Activated naive CD4-positive, alpha-beta T cell treated with Interleukin-2 at 50 U/mL for 16 hours (primary cell): ENCODE results near the gene INSC.

Experiments used
- DNase-seq: peaks from one replicate; pipeline ENCODE4 v3.0.0-alpha.2; 2020

The INSC gene

GRCh38 chr11:15228331-15228849 lies 113.7 kb downstream of the INSC start:
- no peak for DNase-seq

- no peak for DNase-seq
Measured at GRCh38 chr11:15229069-15229468, 114.3 kb downstream of the INSC start.

- DNase-seq, result no peak
Measured at GRCh38 chr11:15232496-15232895, 117.8 kb downstream of the INSC start.

GRCh38 chr11:15233371-15234165 lies 118.8 kb downstream of the INSC start:
- no peak for DNase-seq

GRCh38 chr11:15234796-15235195 lies 120.1 kb downstream of the INSC start:
- DNase-seq, result no peak

- no peak for DNase-seq
Measured at GRCh38 chr11:15236559-15236958, 121.8 kb downstream of the INSC start.

- no peak for DNase-seq
Measured at GRCh38 chr11:15238856-15239255, 124.1 kb downstream of the INSC start.

- no peak for DNase-seq
Measured at GRCh38 chr11:15248749-15249148, 134.0 kb downstream of the INSC start.

- no peak for DNase-seq
Measured at GRCh38 chr11:15258433-15259165, 143.9 kb downstream of the INSC start.

- DNase-seq, result no peak
Measured at GRCh38 chr11:15266999-15267398, 152.3 kb downstream of the INSC start.

- DNase-seq, result no peak
Measured at GRCh38 chr11:15268598-15268997, 153.9 kb downstream of the INSC start.

- DNase-seq, result no peak
Measured at GRCh38 chr11:15275141-15275540, 160.4 kb downstream of the INSC start.

- DNase-seq, result no peak
Measured at GRCh38 chr11:15276621-15277020, 161.9 kb downstream of the INSC start.

- DNase-seq, result no peak
Measured at GRCh38 chr11:15278128-15278527, 163.4 kb downstream of the INSC start.

- DNase-seq, result no peak
Measured at GRCh38 chr11:15280393-15280792, 165.7 kb downstream of the INSC start.

- DNase-seq, result no peak
Measured at GRCh38 chr11:15282754-15283153, 168.0 kb downstream of the INSC start.

- no peak for DNase-seq
Measured at GRCh38 chr11:15286465-15286864, 171.7 kb downstream of the INSC start.

GRCh38 chr11:15288863-15289262 lies 174.1 kb downstream of the INSC start:
- DNase-seq, result no peak

- DNase-seq, result no peak
Measured at GRCh38 chr11:15289723-15290122, 175.0 kb downstream of the INSC start.

GRCh38 chr11:15291885-15292284 lies 177.2 kb downstream of the INSC start:
- DNase-seq, result no peak

- DNase-seq, result no peak
Measured at GRCh38 chr11:15293975-15294620, 179.4 kb downstream of the INSC start.

- DNase-seq, result no peak
Measured at GRCh38 chr11:15295695-15296094, 181.0 kb downstream of the INSC start.
